Caco-2 (cell line): ENCODE results near the gene ZNF622. TPM values are rescaled to one million over a fixed set of nuclear protein-coding genes. Genes with fewer than 3 reads are reported as not detected.

Experiments used
- BruUV-seq: library from RNA; stranded (reverse); fragments of 400-500 nt; replicated peaks from 2 replicates; lab custom pipeline; 2021; lab: Mats Ljungman, UMichigan
- CTCF ChIA-PET: fragments of 300-600 bp; sonication (Branson Sonifier 250); formaldehyde crosslinking; loops from one replicate; lab custom pipeline; 2022; ENCODE audit warnings: antibody characterized with exemption; lab: Charles Lee
- POLR2A ChIA-PET: fragments of 300-600 bp; sonication (Branson Sonifier 250); formaldehyde crosslinking; loops from one replicate; lab custom pipeline; 2022; ENCODE audit warnings: antibody characterized with exemption; lab: Charles Lee
- DNase-seq, 2 experiments: peaks; one replicate each; pipeline versions ENCODE4 v3.0.0 to v3.0.0-alpha.2; 2020 to 2022
- H3K27me3 ChIP-seq: replicated peaks from 2 replicates; pipeline ENCODE4 v1.6.0; 2011; ENCODE audit warnings: low read length; ENCODE audit not compliant: control insufficient read depth, insufficient read depth
- H3K36me3 ChIP-seq: 2 replicates; pipeline ENCODE4 v1.5.1; 2011; ENCODE audit warnings: low read length; ENCODE audit not compliant: control insufficient read depth, insufficient read depth
- H3K4me1 ChIP-seq: fragments of 250-450 bp; sonication (Bioruptor Pico); 2 replicates; pipeline ENCODE4 v1.5.1; 2020; ENCODE audit warnings: mild to moderate bottlenecking
- H3K4me3 ChIP-seq: 2 replicates; pipeline ENCODE4 v1.5.1; 2011; ENCODE audit warnings: low read depth, mild to moderate bottlenecking, control low read depth, low read length
- H3K9me3 ChIP-seq: fragments of 250-450 bp; sonication (Bioruptor Pico); 2 replicates; pipeline ENCODE4 v1.5.1; 2020; ENCODE audit warnings: mild to moderate bottlenecking, moderate library complexity
- H3K27ac Mint-ChIP-seq: one replicate; pipeline ENCODE4 v1.8.0; 2022; ENCODE audit warnings: mixed read lengths; ENCODE audit not compliant: unreplicated experiment
- H3K27me3 Mint-ChIP-seq: one replicate; pipeline ENCODE4 v1.8.0; 2022; ENCODE audit warnings: mixed read lengths; ENCODE audit not compliant: insufficient read depth, unreplicated experiment
- H3K36me3 Mint-ChIP-seq: one replicate; pipeline ENCODE4 v1.8.0; 2022; ENCODE audit warnings: mild to moderate bottlenecking, mixed read lengths; ENCODE audit not compliant: insufficient read depth, unreplicated experiment
- H3K4me1 Mint-ChIP-seq: one replicate; pipeline ENCODE4 v1.8.0; 2022; ENCODE audit warnings: low read depth, mixed read lengths; ENCODE audit not compliant: unreplicated experiment
- H3K4me3 Mint-ChIP-seq: one replicate; pipeline ENCODE4 v1.8.0; 2022; ENCODE audit warnings: mild to moderate bottlenecking, moderate library complexity, mixed read lengths; ENCODE audit not compliant: unreplicated experiment
- H3K9me3 Mint-ChIP-seq: one replicate; pipeline ENCODE4 v1.8.0; 2022; ENCODE audit warnings: mixed read lengths; ENCODE audit not compliant: unreplicated experiment
- CTCF ChIP-seq, 2 experiments: fragments of 200-600 bp in 1 of 2; IDR thresholded peaks; 1 replicate in 1 of 2; 2 replicates in 1 of 2; pipeline versions ENCODE4 v1.5.1 to v1.8.0; 2011 to 2022; ENCODE audit warnings: antibody characterized with exemption in 1 of 2, control low read depth in 1 of 2, inconsistent platforms in 1 of 2, low read depth in 1 of 2, low read length in 1 of 2, mild to moderate bottlenecking in 1 of 2, moderate library complexity in 1 of 2; ENCODE audit not compliant: insufficient read depth in 1 of 2, severe bottlenecking in 1 of 2, unreplicated experiment in 1 of 2
- intact Hi-C: fragments of 100-400 bp; cut with micrococcal nuclease; formaldehyde crosslinking; loops from one replicate; pipeline ENCODE4 v1.10.0; 2022; ENCODE audit not compliant: unreplicated experiment
- total RNA-seq: library from RNA; stranded (reverse); gene quantifications from 2 replicates; pipeline ENCODE4 v1.2.3, GENCODE V29; 2022

Gene ZNF622
- total RNA-seq, 1 experiment from 2014 or later: 46.0 TPM

- CTCF ChIA-PET: no interaction called here
- Mint-ChIP-seq H3K27ac (no peak overlapping the region), H3K9me3 (no peaks in the 10 kb centered on the region), H3K36me3 (no peaks in the 10 kb centered on the region), H3K4me1 (peaks cover 7% of the 10 kb centered on the region), H3K27me3 (peaks cover 28% of the 10 kb centered on the region), H3K4me3 (no peak overlapping the region)
- Histone ChIP-seq H3K4me3 (no peak overlapping the region), H3K36me3 (no peaks in the 10 kb centered on the region), H3K9me3 (no peaks in the 10 kb centered on the region), H3K4me1 (0 out of 2 replicates have a peak, but pooled peaks cover 4% of the 10 kb centered on the region), H3K27me3 (no peaks in the 10 kb centered on the region)
- TF ChIP-seq CTCF (IDR thresholded peaks at IDR 0.05; ENCODE audit: insufficient read depth in 1 of 2, low read depth in 1 of 2, low read length in 1 of 2, severe bottlenecking in 1 of 2, unreplicated experiment in 1 of 2): no peak
- intact Hi-C loops: no loop called here
- no peak for DNase-seq
- no TSS peak for BruUV-seq
- POLR2A ChIA-PET: no interaction called here
Measured at GRCh38 chr5:16418471-16418922, 47.1 kb downstream of the ZNF622 start.

GRCh38 chr5:16417398-16418074 lies 48.1 kb downstream of the ZNF622 start:
- DNase-seq: no peak
- 0 out of 2 replicates have a peak, but pooled peaks cover 4% of the 10 kb centered on the region for H3K4me1 ChIP-seq
- H3K27me3 ChIP-seq: no peaks in the 10 kb centered on the region
- H3K9me3 ChIP-seq: no peaks in the 10 kb centered on the region
- Mint-ChIP-seq H3K4me1 (no peaks in the 10 kb centered on the region), H3K27ac (no peak overlapping the region), H3K36me3 (no peaks in the 10 kb centered on the region), H3K27me3 (peaks cover 20% of the 10 kb centered on the region), H3K4me3 (no peak overlapping the region), H3K9me3 (no peaks in the 10 kb centered on the region)
- no TSS peak for BruUV-seq
- ChIA-PET POLR2A (no interaction called here), CTCF (no interaction called here)
- no peaks in the 10 kb centered on the region for H3K36me3 ChIP-seq
- intact Hi-C loops: no loop called here
- H3K4me3 ChIP-seq: no peak overlapping the region
- TF ChIP-seq CTCF (IDR thresholded peaks at IDR 0.05; ENCODE audit: insufficient read depth in 1 of 2, low read depth in 1 of 2, low read length in 1 of 2, severe bottlenecking in 1 of 2, unreplicated experiment in 1 of 2): no peak

GRCh38 chr5:16414861-16415260 lies 50.7 kb downstream of the ZNF622 start:
- Mint-ChIP-seq H3K36me3 (no peaks in the 10 kb centered on the region), H3K9me3 (no peaks in the 10 kb centered on the region), H3K4me1 (no peaks in the 10 kb centered on the region), H3K4me3 (no peak overlapping the region), H3K27me3 (peaks cover 5% of the 10 kb centered on the region), H3K27ac (no peak overlapping the region)
- Histone ChIP-seq H3K9me3 (no peaks in the 10 kb centered on the region), H3K4me1 (0 out of 2 replicates have a peak, but pooled peaks cover 4% of the 10 kb centered on the region), H3K4me3 (no peak overlapping the region), H3K36me3 (no peaks in the 10 kb centered on the region), H3K27me3 (no peaks in the 10 kb centered on the region)
- no peak for TF ChIP-seq CTCF (IDR thresholded peaks at IDR 0.05; ENCODE audit: insufficient read depth in 1 of 2, low read depth in 1 of 2, low read length in 1 of 2, severe bottlenecking in 1 of 2, unreplicated experiment in 1 of 2)
- POLR2A ChIA-PET: no interaction called here
- BruUV-seq: no TSS peak
- intact Hi-C loops: no loop called here
- CTCF ChIA-PET: no interaction called here
- DNase-seq: no peak
